SIG-M5 treated with dmso at 0.1 percent for 504 hours (cell line): ENCODE results near the gene MED25.

Experiments
- DNase-seq: peaks from one replicate; lab custom pipeline; 2025; ENCODE audit not compliant: unreplicated experiment; lab: John Stamatoyannopoulos, UW

Gene MED25

GRCh38 chr19:49883094-49883493 is 65.0 kb downstream of the MED25 start:
- DNase-seq = no peak

GRCh38 chr19:49884109-49884508 is 66.0 kb downstream of the MED25 start:
- no peak for DNase-seq

- no peak for DNase-seq
Measured at GRCh38 chr19:49884760-49885159, 66.7 kb downstream of the MED25 start.
